ENCODE results near the gene PTPN12.

Gene PTPN12

DNA sequence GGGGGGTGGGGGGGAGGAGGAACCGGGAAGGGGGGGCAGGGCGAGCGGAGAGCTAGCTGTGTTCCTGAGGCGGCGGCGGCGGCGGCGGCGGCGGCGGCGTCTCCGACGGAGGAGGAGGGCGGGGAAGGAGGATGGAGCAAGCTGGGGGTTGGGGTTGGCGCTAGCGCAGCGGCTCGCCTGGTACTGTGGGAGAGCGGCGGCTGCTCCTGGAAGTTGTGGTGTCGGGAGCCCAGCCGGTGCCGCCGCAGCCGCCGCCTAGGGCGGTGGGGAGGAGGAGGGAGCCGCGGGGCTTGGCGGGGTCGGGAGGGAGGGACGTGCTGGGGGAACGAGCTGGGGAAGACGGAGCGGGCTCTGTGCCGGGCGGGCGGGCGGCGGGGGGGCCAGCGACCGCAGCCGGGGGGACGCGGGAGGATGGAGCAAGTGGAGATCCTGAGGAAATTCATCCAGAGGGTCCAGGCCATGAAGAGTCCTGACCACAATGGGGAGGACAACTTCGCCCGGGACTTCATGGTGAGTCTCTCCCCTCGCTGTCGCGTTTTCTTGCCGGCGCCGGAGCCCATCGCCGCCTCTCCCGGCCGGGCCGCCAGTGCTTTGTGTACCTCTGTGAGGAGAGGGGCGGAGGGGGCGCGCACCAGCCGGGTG, at the start of gene PTPN12:
Gene PTPN12 (plus strand): TSS at position 160 of the 642 bp plus-strand sequence. CDS start 252 bp downstream, at position 412.
- H2AFZ ChIP-seq (ENCODE audit: low read length): peak within 1 kb of the TSS; percentile 94
- H3K9ac ChIP-seq (ENCODE audit: low read depth, low read length, poor library complexity, severe bottlenecking): peak within 1 kb of the TSS; percentile 81
- H3K79me2 ChIP-seq (ENCODE audit: insufficient read depth, low read length): peaks cover 48% of the 10 kb centered on the region
- no peaks in the 10 kb centered on the region; the same call in 1 of the 2 replicates for H3F3A ChIP-seq (ENCODE audit: low read depth)
- peaks cover 32% of the 10 kb centered on the region for H3K4me1 ChIP-seq (ENCODE audit: insufficient read depth, low read length, poor library complexity, severe bottlenecking)
- no peaks in the 10 kb centered on the region for H3K9me3 ChIP-seq (ENCODE audit: insufficient read depth, low read depth, low read length)
- no peaks in the 10 kb centered on the region for H3K27me3 ChIP-seq (ENCODE audit: insufficient read depth, low read length, poor library complexity, severe bottlenecking)
- TF ChIP-seq, protein P1, sequence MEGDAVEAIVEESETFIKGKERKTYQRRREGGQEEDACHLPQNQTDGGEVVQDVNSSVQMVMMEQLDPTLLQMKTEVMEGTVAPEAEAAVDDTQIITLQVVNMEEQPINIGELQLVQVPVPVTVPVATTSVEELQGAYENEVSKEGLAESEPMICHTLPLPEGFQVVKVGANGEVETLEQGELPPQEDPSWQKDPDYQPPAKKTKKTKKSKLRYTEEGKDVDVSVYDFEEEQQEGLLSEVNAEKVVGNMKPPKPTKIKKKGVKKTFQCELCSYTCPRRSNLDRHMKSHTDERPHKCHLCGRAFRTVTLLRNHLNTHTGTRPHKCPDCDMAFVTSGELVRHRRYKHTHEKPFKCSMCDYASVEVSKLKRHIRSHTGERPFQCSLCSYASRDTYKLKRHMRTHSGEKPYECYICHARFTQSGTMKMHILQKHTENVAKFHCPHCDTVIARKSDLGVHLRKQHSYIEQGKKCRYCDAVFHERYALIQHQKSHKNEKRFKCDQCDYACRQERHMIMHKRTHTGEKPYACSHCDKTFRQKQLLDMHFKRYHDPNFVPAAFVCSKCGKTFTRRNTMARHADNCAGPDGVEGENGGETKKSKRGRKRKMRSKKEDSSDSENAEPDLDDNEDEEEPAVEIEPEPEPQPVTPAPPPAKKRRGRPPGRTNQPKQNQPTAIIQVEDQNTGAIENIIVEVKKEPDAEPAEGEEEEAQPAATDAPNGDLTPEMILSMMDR (conservative IDR thresholded peaks at IDR 0.05; ENCODE audit: low read length): no peak
- TF ChIP-seq EZH2phosphoT487 (IDR thresholded peaks at IDR 0.05; ENCODE audit: borderline replicate concordance): no peak
- no peaks in the 10 kb centered on the region for H3K36me3 ChIP-seq (ENCODE audit: insufficient read depth, low read length)
- no peaks in the 10 kb centered on the region for H3K9me2 ChIP-seq (replicated peaks; ENCODE audit: low read depth, low read length)
- H3K4me2 ChIP-seq (ENCODE audit: low read depth, low read length, poor library complexity, severe bottlenecking): peak within 1 kb of the TSS; percentile 95
- peaks cover 34% of the 10 kb centered on the region for H4K20me1 ChIP-seq (ENCODE audit: insufficient read depth, low read length, poor library complexity, severe bottlenecking)
- H3K4me3 ChIP-seq (ENCODE audit: low read length, poor library complexity, severe bottlenecking): peak within 1 kb of the TSS; percentile 83

DNA sequence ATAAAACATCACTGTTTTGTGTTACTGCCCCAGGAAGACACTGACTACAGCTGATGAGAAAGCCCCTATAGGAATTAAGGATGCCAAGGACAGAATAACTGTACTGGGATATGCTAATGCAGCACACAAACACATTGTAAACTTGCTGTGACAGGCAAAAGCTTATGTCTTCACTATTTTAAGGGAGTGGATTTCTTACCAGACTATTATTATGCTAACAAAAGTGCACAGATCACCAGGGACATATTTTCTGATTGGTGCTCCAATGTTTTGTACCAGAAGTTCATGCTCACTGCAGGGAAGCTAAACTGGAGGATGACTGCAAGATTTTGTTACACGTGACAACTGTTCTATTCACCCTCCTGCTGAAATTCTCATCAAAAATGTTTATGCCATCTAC, 48.1 kb upstream of the PTPN12 start:
- TF ChIP-seq EZH2phosphoT487 (IDR thresholded peaks at IDR 0.05; ENCODE audit: borderline replicate concordance): no peak
- TF ChIP-seq, protein P1 (conservative IDR thresholded peaks at IDR 0.05; ENCODE audit: low read length): no peak

GRCh38 chr7:77497079-77497478, 40.0 kb upstream of the PTPN12 start:
- Histone ChIP-seq H3F3A (ENCODE audit: low read depth) (no peaks in the 10 kb centered on the region), H3K4me1 (ENCODE audit: insufficient read depth, low read length, poor library complexity, severe bottlenecking) (no peaks in the 10 kb centered on the region), H3K36me3 (ENCODE audit: insufficient read depth, low read length) (no peaks in the 10 kb centered on the region), H3K4me2 (ENCODE audit: low read depth, low read length, poor library complexity, severe bottlenecking) (no peak overlapping the region), H4K20me1 (ENCODE audit: insufficient read depth, low read length, poor library complexity, severe bottlenecking) (no peaks in the 10 kb centered on the region), H3K9ac (ENCODE audit: low read depth, low read length, poor library complexity, severe bottlenecking) (no peak overlapping the region), H2AFZ (ENCODE audit: low read length) (no peak overlapping the region), H3K27me3 (ENCODE audit: insufficient read depth, low read length, poor library complexity, severe bottlenecking) (no peaks in the 10 kb centered on the region), H3K9me3 (ENCODE audit: insufficient read depth, low read depth, low read length) (no peaks in the 10 kb centered on the region; the same call in 1 of the 2 replicates), H3K79me2 (ENCODE audit: insufficient read depth, low read length) (no peaks in the 10 kb centered on the region), H3K9me2 (replicated peaks; ENCODE audit: low read depth, low read length) (no peaks in the 10 kb centered on the region), H3K4me3 (ENCODE audit: low read length, poor library complexity, severe bottlenecking) (no peak overlapping the region)
- TF ChIP-seq, protein P1 (conservative IDR thresholded peaks at IDR 0.05; ENCODE audit: low read length): no peak
- TF ChIP-seq EZH2phosphoT487 (IDR thresholded peaks at IDR 0.05; ENCODE audit: borderline replicate concordance): no peak

More for the DNA sequence above, 48.1 kb upstream of the PTPN12 start:
- no peaks in the 10 kb centered on the region for H3F3A ChIP-seq (ENCODE audit: low read depth)
- no peaks in the 10 kb centered on the region; the same call in 1 of the 2 replicates for H3K9me3 ChIP-seq (ENCODE audit: insufficient read depth, low read depth, low read length)
- no peaks in the 10 kb centered on the region for H3K9me2 ChIP-seq (replicated peaks; ENCODE audit: low read depth, low read length)
- no peak overlapping the region for H2AFZ ChIP-seq (ENCODE audit: low read length)
- no peaks in the 10 kb centered on the region for H3K4me1 ChIP-seq (ENCODE audit: insufficient read depth, low read length, poor library complexity, severe bottlenecking)
- H3K9ac ChIP-seq (ENCODE audit: low read depth, low read length, poor library complexity, severe bottlenecking): no peak overlapping the region
- no peaks in the 10 kb centered on the region for H3K79me2 ChIP-seq (ENCODE audit: insufficient read depth, low read length)
- no peak overlapping the region for H3K4me2 ChIP-seq (ENCODE audit: low read depth, low read length, poor library complexity, severe bottlenecking)
- H3K36me3 ChIP-seq (ENCODE audit: insufficient read depth, low read length): no peaks in the 10 kb centered on the region
- no peaks in the 10 kb centered on the region for H4K20me1 ChIP-seq (ENCODE audit: insufficient read depth, low read length, poor library complexity, severe bottlenecking)
- H3K27me3 ChIP-seq (ENCODE audit: insufficient read depth, low read length, poor library complexity, severe bottlenecking): no peaks in the 10 kb centered on the region
- H3K4me3 ChIP-seq (ENCODE audit: low read length, poor library complexity, severe bottlenecking): no peak overlapping the region
